Measurements from ENCODE around the gene PLP2.

The PLP2 gene

DNA sequence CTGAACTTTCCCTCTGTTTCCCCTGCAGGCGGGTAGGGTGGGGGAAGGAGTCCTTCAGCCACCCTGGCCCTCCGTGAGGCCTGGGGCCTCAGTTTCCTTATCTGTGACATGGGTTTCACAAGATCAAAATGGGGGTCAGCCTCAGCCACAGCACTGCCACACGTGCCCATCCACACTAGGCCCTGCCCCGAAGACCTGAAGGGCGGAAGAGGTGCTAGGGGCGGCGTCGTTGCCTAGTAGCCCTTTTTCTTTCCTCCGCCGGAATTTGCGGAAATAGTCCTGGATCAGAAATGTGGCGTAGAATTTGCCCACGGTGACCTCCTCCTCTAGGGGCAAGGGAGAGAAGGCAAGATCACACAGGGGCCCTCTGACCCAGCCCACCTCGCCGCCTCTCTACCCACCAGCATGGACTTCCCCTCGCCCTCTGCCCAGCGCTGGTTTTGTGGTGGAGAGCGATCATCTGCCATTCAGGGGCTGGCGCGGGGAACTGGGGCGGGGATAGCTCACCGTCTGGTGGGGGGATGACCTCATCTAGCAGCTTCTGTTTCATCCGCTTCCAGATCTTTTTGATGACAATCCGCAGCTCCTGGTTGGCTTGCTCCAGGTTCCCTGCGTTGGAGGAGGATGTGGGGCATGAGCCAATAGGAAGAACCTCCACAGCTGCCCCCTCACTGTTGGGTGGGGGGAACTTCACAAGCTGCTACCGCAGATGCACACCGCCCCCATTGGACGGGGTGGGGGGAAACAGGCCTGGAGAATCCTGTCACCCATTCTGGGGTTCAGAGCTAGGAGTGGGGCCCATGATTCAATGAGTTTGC lies 37.9 kb downstream of the PLP2 start:
- DNase-seq (ENCODE audit: low spot score), result peak; percentile 88

DNA sequence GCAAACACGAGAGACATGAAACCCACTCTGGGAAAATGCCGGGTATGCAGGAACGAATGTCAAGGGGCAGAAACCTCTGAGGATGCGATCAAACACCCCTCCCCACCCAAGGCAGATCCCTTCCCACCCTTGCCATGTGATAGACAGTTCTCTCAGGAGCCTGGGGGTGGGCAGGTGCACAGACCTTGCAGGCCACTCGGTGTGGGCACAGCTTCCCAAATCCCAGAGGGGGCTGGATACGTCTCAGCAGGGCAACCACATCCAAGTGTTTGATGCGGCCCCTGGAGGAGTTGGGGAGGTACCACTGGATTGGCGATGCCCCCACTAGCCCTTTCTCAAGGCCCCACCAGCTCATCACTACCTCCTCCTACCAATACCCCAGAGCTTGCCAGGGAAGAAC lies 38.7 kb downstream of the PLP2 start:
- no peak for DNase-seq (ENCODE audit: low spot score)

DNA sequence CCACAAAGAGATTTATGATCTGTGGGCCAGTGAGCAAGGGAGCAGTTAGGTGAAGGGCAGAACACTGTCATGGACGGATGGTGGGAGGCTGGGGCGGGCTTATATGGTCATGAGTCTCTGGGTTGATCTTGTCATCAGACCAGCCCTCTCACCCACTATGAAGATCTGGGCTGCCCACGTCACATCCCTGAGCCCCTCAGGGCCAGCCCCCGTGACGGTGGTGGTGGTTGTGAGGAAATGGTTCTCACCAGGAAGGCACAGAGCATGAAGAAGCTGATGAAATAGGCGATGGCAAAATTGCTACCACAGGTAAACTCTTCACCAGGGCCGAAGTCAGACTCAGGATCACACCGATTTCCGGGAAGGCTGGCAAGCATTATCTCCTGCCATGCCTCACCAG lies 39.4 kb downstream of the PLP2 start:
- DNase-seq (ENCODE audit: low spot score), result no peak

DNA sequence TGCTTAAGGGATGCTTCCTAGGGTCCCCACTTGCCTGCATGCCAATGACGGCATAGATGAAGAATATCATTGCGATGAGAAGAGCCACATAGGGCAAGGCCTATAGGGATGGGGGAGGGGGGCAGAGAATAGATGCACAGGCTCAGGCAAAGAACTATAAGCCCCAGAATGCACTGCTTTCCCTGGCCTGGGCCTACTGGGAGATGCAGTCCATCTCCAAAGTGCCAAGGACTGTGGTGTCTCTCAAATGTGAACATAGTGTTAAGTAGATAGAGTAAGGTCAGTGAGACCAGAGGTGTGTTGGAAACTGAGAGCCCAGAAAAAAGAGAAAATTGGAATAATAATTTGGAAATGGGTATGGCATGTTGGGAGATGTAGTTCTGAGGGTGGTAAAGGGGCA lies 40.5 kb downstream of the PLP2 start:
- DNase-seq (ENCODE audit: low spot score), result no peak

DNA sequence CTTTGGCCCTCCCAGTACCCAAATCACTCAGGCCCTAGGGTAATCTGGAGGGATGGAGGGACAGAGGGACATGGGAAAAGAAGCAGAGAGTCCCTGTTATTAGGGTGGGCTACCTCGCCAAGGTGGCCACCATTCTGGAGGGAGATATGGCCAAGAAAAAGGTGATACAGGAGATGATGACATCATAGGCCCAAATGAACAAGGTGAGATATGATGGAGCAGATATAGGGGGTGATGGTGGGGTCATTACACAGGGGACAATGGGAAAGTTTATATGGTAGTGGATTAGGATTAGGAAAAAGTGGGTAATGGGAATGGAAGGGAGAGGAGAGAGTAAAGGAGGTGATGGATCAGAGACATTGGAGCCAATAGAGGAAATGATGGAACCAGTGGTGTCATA lies 41.2 kb downstream of the PLP2 start:
- DNase-seq (ENCODE audit: low spot score), result no peak

DNA sequence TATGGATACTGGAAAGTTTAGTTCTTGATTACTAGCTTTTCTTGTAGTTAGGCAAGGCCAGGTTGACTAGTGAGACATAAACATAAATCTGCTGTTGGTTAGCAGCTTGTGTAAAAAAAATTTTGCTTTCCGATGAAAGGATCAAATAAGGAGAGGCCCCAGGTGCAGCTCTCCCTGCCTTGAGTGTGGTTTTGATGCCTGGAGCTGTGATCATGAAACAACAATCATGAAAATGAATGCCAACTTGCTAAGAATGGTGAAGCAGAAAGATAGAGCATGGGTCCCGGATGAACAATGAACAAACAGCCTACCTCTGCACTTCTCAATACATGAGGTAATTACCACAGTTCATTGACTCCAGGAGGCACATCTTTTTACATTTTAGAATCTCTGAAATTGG lies 42.7 kb downstream of the PLP2 start:
- no peak for DNase-seq (ENCODE audit: low spot score)

DNA sequence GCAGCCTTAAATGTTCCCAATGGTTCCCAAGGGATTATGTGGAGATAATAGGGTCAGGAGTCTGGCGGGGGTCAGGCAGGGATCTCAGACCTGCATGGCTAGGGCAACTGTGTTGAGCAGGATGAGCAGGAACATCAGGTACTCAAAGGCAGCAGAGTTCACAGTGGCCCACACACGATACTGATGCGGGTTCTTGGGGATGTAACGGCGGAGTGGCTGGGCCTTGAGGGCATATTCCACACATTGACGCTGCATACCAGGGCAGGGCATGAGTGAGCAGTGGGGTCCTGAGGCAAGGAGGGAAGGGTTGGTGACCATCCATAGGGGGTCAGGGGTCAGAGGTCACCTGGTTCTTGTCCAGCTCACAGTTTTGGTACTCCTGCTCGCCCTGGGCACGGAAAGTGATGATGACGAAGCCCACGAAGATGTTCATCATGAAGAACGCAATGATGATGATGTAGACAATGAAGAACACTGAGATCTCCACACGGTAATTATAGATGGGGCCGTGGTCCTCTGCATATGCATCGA lies 43.4 kb downstream of the PLP2 start:
- no peak for DNase-seq (ENCODE audit: low spot score)

DNA sequence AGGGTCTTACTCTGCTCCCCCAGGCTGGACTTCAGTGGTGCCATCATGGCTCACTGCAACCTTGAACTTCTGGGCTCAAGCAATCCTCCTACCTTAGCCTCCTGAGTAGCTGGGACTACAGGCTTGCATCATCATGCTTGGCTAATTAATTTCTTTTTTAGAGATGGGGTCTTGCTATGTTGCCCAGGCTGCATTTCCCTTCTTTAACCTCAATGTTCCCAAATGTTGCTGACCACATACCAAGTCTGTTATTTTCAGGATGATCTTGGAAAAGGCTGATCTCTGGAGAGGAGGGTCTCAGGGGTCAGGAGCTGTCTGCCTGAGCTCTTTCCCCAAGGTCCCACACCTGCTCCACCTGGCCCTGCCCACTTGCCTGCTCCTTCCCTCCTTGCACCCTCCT lies 48.4 kb downstream of the PLP2 start:
- DNase-seq (ENCODE audit: low spot score), result no peak

DNA sequence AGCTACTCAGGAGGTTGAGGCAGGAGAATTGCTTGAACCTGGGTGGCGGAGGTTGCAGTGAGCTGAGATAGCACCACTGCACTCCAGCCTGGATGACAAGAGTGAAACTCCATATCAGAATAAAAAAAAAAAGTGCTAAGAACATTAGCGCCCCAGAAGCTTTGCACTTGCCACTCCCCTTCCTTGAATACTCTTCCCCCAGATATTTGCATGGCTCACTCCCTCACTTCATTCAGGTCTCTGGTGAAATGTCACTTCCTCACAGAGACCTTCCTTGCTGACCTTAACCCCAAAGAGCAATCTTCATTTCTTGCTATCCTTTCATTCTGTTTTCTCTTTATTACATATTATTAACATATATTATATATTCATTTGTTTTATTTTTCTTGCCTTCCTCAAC lies 50.2 kb downstream of the PLP2 start:
- no peak for DNase-seq (ENCODE audit: low spot score)
